GM18498 (cell line): ENCODE results near the gene SMIM30.

Experiments used
- ATAC-seq: cut with Tn5 transposase; IDR thresholded peaks from one replicate; pipeline ENCODE4 v1.9.1; 2021; ENCODE audit warnings: mild to moderate bottlenecking, moderate library complexity; ENCODE audit not compliant: unreplicated experiment

Gene SMIM30

GRCh38 chr7:113109718-113110117, 8.6 kb downstream of the SMIM30 start:
- ATAC-seq = no peak

- ATAC-seq = no peak
Observed at GRCh38 chr7:113100121-113100603, 18.2 kb downstream of the SMIM30 start.

GRCh38 chr7:113099284-113099919, 19.0 kb downstream of the SMIM30 start:
- ATAC-seq = no peak

- no peak for ATAC-seq
Observed at GRCh38 chr7:113094517-113095249, 23.7 kb downstream of the SMIM30 start.

GRCh38 chr7:113093561-113093960, 24.8 kb downstream of the SMIM30 start:
- no peak for ATAC-seq

GRCh38 chr7:113092762-113093161, 25.6 kb downstream of the SMIM30 start:
- ATAC-seq = no peak

- no peak for ATAC-seq
Observed at GRCh38 chr7:113087071-113087998, 31.0 kb downstream of the SMIM30 start.

GRCh38 chr7:113086431-113086888, 31.9 kb downstream of the SMIM30 start, which contains the start of gene GPR85:
Gene GPR85, minus strand, starts transcription at chr7:113086827. Its CDS starts 2,106 bp downstream, at chr7:113084721.
- peak; percentile 81 for ATAC-seq

- no peak for ATAC-seq
Observed at GRCh38 chr7:113085781-113086390, 32.5 kb downstream of the SMIM30 start.

GRCh38 chr7:113084496-113085172, 33.7 kb downstream of the SMIM30 start:
- no peak for ATAC-seq

GRCh38 chr7:113083816-113084495, 34.4 kb downstream of the SMIM30 start:
- ATAC-seq = no peak

- ATAC-seq = peak; percentile 67
Observed at GRCh38 chr7:113083132-113083815, 35.1 kb downstream of the SMIM30 start.

GRCh38 chr7:113078331-113078730, 40.0 kb downstream of the SMIM30 start:
- no peak for ATAC-seq

- no peak for ATAC-seq
Observed at GRCh38 chr7:113076703-113077102, 41.7 kb downstream of the SMIM30 start.

GRCh38 chr7:113071465-113071864, 46.9 kb downstream of the SMIM30 start:
- ATAC-seq = no peak
